H9 (cell line): ENCODE results near the gene CST3. TPM values are rescaled to one million over a fixed set of nuclear protein-coding genes. Genes with fewer than 3 reads are reported as not detected.
"Not testable (repeated sequence)": the region's sequence is repeated elsewhere in the genome, so short reads cannot be mapped to it uniquely, and the experiment has no call there.

ENCODE experiments used
- DNase-seq: peaks from one replicate; pipeline ENCODE4 v3.0.0-alpha.2; 2017
- H2AFZ ChIP-seq: one replicate; pipeline ENCODE4 v1.6.1; 2013; ENCODE audit warnings: mild to moderate bottlenecking, low read length, control low read depth, moderate library complexity
- H2AK5ac ChIP-seq: 2 replicates; pipeline ENCODE4 v1.6.1; 2013; ENCODE audit warnings: low read length, control low read depth, mixed read lengths; ENCODE audit not compliant: insufficient read length
- H2BK120ac ChIP-seq: one replicate; pipeline ENCODE4 v1.6.1; 2013; ENCODE audit warnings: low read depth, mild to moderate bottlenecking, low read length, control low read depth, inconsistent platforms; ENCODE audit not compliant: poor library complexity, severe bottlenecking
- H2BK12ac ChIP-seq: 2 replicates; pipeline ENCODE4 v1.6.1; 2013; ENCODE audit warnings: low read length, control low read depth, mixed read lengths, low read depth; ENCODE audit not compliant: insufficient read length
- H2BK15ac ChIP-seq: 2 replicates; pipeline ENCODE4 v1.6.1; 2013; ENCODE audit warnings: low read depth, low read length, control low read depth
- H2BK20ac ChIP-seq: one replicate; pipeline ENCODE4 v1.6.1; 2013; ENCODE audit warnings: low read depth, mild to moderate bottlenecking, low read length, control low read depth, inconsistent platforms; ENCODE audit not compliant: poor library complexity, severe bottlenecking
- H2BK5ac ChIP-seq: 2 replicates; pipeline ENCODE4 v1.6.1; 2013; ENCODE audit warnings: low read length, control low read depth, mixed read lengths; ENCODE audit not compliant: insufficient read length
- H3K14ac ChIP-seq: 2 replicates; pipeline ENCODE4 v1.6.1; 2013; ENCODE audit warnings: low read length, control low read depth; ENCODE audit not compliant: insufficient read depth
- H3K18ac ChIP-seq: 2 replicates; pipeline ENCODE4 v1.6.1; 2013; ENCODE audit warnings: low read depth, mild to moderate bottlenecking, mixed read lengths, low read length, control low read depth; ENCODE audit not compliant: insufficient read length
- H3K23ac ChIP-seq: 2 replicates; pipeline ENCODE4 v1.6.1; 2013; ENCODE audit warnings: low read length, control low read depth, mixed read lengths, low read depth; ENCODE audit not compliant: insufficient read length
- H3K23me2 ChIP-seq: 2 replicates; pipeline ENCODE4 v1.6.1; 2013; ENCODE audit warnings: low read depth, mild to moderate bottlenecking, mixed read lengths, low read length, control low read depth; ENCODE audit not compliant: insufficient read length, poor library complexity, severe bottlenecking
- H3K27ac ChIP-seq: 2 replicates; pipeline ENCODE4 v1.5.1; 2013; ENCODE audit warnings: low read length, control low read depth, mixed read lengths, low read depth; ENCODE audit not compliant: insufficient read length
- H3K27me3 ChIP-seq: 2 replicates; pipeline ENCODE4 v1.6.1; 2013; ENCODE audit warnings: low read length, control low read depth, inconsistent platforms; ENCODE audit not compliant: insufficient read depth
- H3K4ac ChIP-seq: 2 replicates; pipeline ENCODE4 v1.6.1; 2013; ENCODE audit warnings: low read depth, mild to moderate bottlenecking, control low read depth, inconsistent platforms, low read length, moderate library complexity
- H3K4me1 ChIP-seq: 2 replicates; pipeline ENCODE4 v1.6.1; 2013; ENCODE audit warnings: low read length, control low read depth, inconsistent platforms; ENCODE audit not compliant: insufficient read depth
- H3K4me2 ChIP-seq: 2 replicates; pipeline ENCODE4 v1.6.1; 2013; ENCODE audit warnings: low read length, control low read depth, mixed read lengths; ENCODE audit not compliant: insufficient read length, insufficient read depth
- H3K56ac ChIP-seq: 2 replicates; pipeline ENCODE4 v1.6.1; 2013; ENCODE audit warnings: low read depth, mild to moderate bottlenecking, mixed read lengths, low read length, control low read depth; ENCODE audit not compliant: insufficient read length
- H3K79me1 ChIP-seq: 2 replicates; pipeline ENCODE4 v1.6.1; 2013; ENCODE audit warnings: low read depth, mild to moderate bottlenecking, moderate library complexity, low read length, control low read depth, inconsistent platforms; ENCODE audit not compliant: insufficient read depth, poor library complexity, severe bottlenecking
- H3K79me2 ChIP-seq: 2 replicates; pipeline ENCODE4 v1.6.1; 2013; ENCODE audit warnings: low read length, control low read depth, inconsistent platforms; ENCODE audit not compliant: insufficient read depth
- H3K9ac ChIP-seq: 2 replicates; pipeline ENCODE4 v1.6.1; 2013; ENCODE audit warnings: low read length, control low read depth, mixed read lengths; ENCODE audit not compliant: insufficient read length; ENCODE audit errors: extremely low read depth
- H3K9me3 ChIP-seq: one replicate; pipeline ENCODE4 v1.6.1; 2013; ENCODE audit warnings: low read depth, low read length, inconsistent platforms; ENCODE audit not compliant: control insufficient read depth
- H3T11ph ChIP-seq: one replicate; pipeline ENCODE4 v1.6.1; 2013; ENCODE audit warnings: mild to moderate bottlenecking, low read length, control low read depth, inconsistent platforms
- H4K20me1 ChIP-seq: one replicate; pipeline ENCODE4 v1.6.1; 2013; ENCODE audit not compliant: control insufficient read depth, insufficient read length, insufficient read depth
- H4K5ac ChIP-seq: 2 replicates; pipeline ENCODE4 v1.6.1; 2013; ENCODE audit warnings: low read depth, mild to moderate bottlenecking, mixed read lengths, low read length, control low read depth; ENCODE audit not compliant: insufficient read length
- H4K8ac ChIP-seq: replicated peaks from 2 replicates; pipeline ENCODE4 v1.6.1; 2013; ENCODE audit warnings: low read length, control low read depth, mixed read lengths, low read depth; ENCODE audit not compliant: insufficient read length
- H4K91ac ChIP-seq: 2 replicates; pipeline ENCODE4 v1.6.1; 2013; ENCODE audit warnings: low read depth, mild to moderate bottlenecking, moderate library complexity, mixed read lengths, low read length, control low read depth; ENCODE audit not compliant: insufficient read length
- H3K27ac Mint-ChIP-seq, 3 experiments: 2 replicates in 2 of 3; 3 replicates in 1 of 3; pipeline ENCODE4 v1.8.0; 2020 to 2021; ENCODE audit warnings: mixed read lengths in 3 of 3, mild to moderate bottlenecking in 1 of 3, moderate library complexity in 1 of 3
- H3K27me3 Mint-ChIP-seq: 2 replicates; pipeline ENCODE4 v1.8.0; 2021; ENCODE audit warnings: low read depth, mild to moderate bottlenecking, moderate library complexity, mixed read lengths
- H3K36me3 Mint-ChIP-seq, 3 experiments: 2 replicates in 2 of 3; 3 replicates in 1 of 3; pipeline ENCODE4 v1.8.0; 2020 to 2021; ENCODE audit warnings: low read depth in 3 of 3, mixed read lengths in 3 of 3; ENCODE audit not compliant: insufficient read depth in 1 of 3
- H3K4me1 Mint-ChIP-seq, 2 experiments: 2 replicates each; pipeline ENCODE4 v1.8.0; 2020; ENCODE audit warnings: mixed read lengths in 2 of 2
- H3K4me3 Mint-ChIP-seq, 2 experiments: 2 replicates in 1 of 2; 3 replicates in 1 of 2; pipeline ENCODE4 v1.8.0; 2020 to 2021; ENCODE audit warnings: mild to moderate bottlenecking in 2 of 2, mixed read lengths in 2 of 2, moderate library complexity in 1 of 2
- H3K9me3 Mint-ChIP-seq, 2 experiments: 2 replicates in 1 of 2; 3 replicates in 1 of 2; pipeline ENCODE4 v1.8.0; 2020; ENCODE audit warnings: mild to moderate bottlenecking in 2 of 2, mixed read lengths in 2 of 2, moderate library complexity in 1 of 2
- WGBS: extraction: QIAGEN DNeasy Blood & Tissue Kit; methylation state at CpG from one replicate; pipeline ENCODE4 v1.1.7; 2013; ENCODE audit warnings: missing lambda C conversion rate, low lambda C conversion rate, mixed read lengths; ENCODE audit not compliant: insufficient read length; ENCODE audit errors: extremely low coverage; 5-methylcytosine and 5-hydroxymethylcytosine counted together
- total RNA-seq: library from RNA; stranded (reverse); gene quantifications from 2 replicates; pipeline ENCODE4 v1.2.1, GENCODE V29; 2021

Gene CST3
- total RNA-seq, 1 experiment from 2014 or later: 77.2 TPM

DNA sequence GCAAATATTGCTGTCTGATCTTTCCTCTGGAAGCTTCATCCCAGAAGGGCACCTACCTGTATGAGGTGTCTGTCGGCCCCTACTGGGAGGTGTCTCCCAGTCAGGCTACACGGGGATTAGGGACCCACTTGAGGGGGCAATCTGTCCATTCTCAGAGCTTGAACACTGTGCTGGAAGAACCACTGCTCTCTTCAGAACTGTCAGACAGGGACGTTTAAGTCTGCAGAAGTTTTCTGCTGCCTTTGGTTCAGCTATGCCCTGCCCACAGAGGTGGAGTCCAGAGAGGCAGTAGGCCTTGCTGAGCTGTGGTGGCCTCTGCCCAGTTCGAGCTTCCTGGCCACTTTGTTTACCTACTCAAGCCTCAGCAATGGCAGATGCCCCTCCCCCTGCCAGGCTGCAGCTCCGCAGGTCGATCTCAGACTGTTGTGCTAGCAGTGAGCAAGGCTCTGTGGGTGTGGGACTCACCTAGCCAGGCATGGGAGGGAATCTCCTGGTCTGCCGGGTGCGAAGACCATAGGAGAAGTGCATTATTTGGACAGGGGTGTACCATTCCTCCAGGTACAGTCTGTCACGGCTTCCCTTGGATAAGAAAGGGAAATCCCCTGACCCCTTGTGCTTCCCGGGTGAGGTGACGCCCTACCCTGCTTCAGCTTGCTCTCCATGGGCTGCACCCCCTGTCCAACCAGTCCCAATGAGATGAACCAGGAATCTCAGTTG is 16.9 kb downstream of the CST3 start:
- not testable (repeated sequence) for H3K27ac ChIP-seq, H3K79me1 ChIP-seq, H2BK15ac ChIP-seq, H3K23me2 ChIP-seq, H3K27me3 ChIP-seq, H3K9me3 ChIP-seq, H3K36me3 Mint-ChIP-seq, H3K79me2 ChIP-seq, H3K9me3 Mint-ChIP-seq, H3K56ac ChIP-seq, H4K20me1 ChIP-seq, H3K14ac ChIP-seq, H2AFZ ChIP-seq, H3K4ac ChIP-seq, H3K4me2 ChIP-seq, H3T11ph ChIP-seq, H3K9ac ChIP-seq, H4K91ac ChIP-seq, H3K23ac ChIP-seq, H2AK5ac ChIP-seq, H3K4me3 Mint-ChIP-seq, H3K4me1 ChIP-seq, H2BK12ac ChIP-seq, H2BK20ac ChIP-seq, H2BK120ac ChIP-seq, H3K18ac ChIP-seq, H2BK5ac ChIP-seq, H4K5ac ChIP-seq, H4K8ac ChIP-seq, H3K27ac Mint-ChIP-seq
- peaks cover 16% of the 10 kb centered on the region for H3K27me3 Mint-ChIP-seq
- peak; percentile 21 for DNase-seq
- H3K4me1 Mint-ChIP-seq: peaks cover 26 to 27% of the 10 kb centered on the region in 2 experiments
- no CpG with 5 or more reads among the region's 11 CpGs for WGBS
